HepG2 (cell line): ENCODE data around the gene TTC8. TPM values are rescaled to one million over a fixed set of nuclear protein-coding genes. Genes with fewer than 3 reads are reported as not detected.
A peak's percentile ranks its signal among the peaks of the same experiment; 100 is the strongest.

Experiments
- ATAC-seq: fragments of 200-7000 bp; cut with Tn5 transposase; 3 replicates; pipeline ENCODE4 v1.9.1; 2020; ENCODE audit warnings: mild to moderate bottlenecking, moderate library complexity
- BruUV-seq: library from RNA; stranded (reverse); fragments of 400-500 nt; replicated peaks from 2 replicates; lab custom pipeline; 2021; lab: Mats Ljungman, UMichigan
- CTCF ChIA-PET: fragments of 300-600 bp; formaldehyde crosslinking; extraction: SDS; loops from one replicate; lab custom pipeline; 2021; ENCODE audit warnings: low total read pairs, inconsistent platforms, low intra/inter-chr PET ratio; lab: Yijun Ruan, JAX
- POLR2A ChIA-PET: fragments of 350-600 bp; sonication (Branson Sonifier 250); formaldehyde crosslinking; loops from one replicate; lab custom pipeline; 2020; ENCODE audit warnings: antibody characterized with exemption, inconsistent platforms; lab: Yijun Ruan, JAX
- DNase-seq: peaks from one replicate; pipeline ENCODE4 v3.0.0-alpha.2; 2015; ENCODE audit warnings: low spot score
- FAIRE-seq: peaks from 3 replicates; lab custom pipeline; 2011; peaks lifted over from hg19 to GRCh38; lab: Jason Lieb, UNC
- H2AFZ ChIP-seq: one replicate; pipeline ENCODE4 v1.6.1; 2011; ENCODE audit warnings: low read length, inconsistent platforms
- H3K27ac ChIP-seq: fragments of 300-600 bp; 3 replicates; pipeline ENCODE4 v1.8.0; 2011; ENCODE audit warnings: mixed run types, mild to moderate bottlenecking, mixed read lengths, low read length, inconsistent platforms; ENCODE audit not compliant: insufficient read depth; ENCODE audit errors: extremely low read length
- H3K27me3 ChIP-seq, 2 experiments: fragments of 200-600 bp in 1 of 2; 2 replicates in 1 of 2; 3 replicates in 1 of 2; pipeline versions ENCODE4 v1.6.0 to v1.8.0; 2011; ENCODE audit warnings: low read length in 2 of 2, mild to moderate bottlenecking in 2 of 2, moderate library complexity in 2 of 2, inconsistent platforms in 1 of 2; ENCODE audit not compliant: insufficient read depth in 2 of 2, control insufficient read depth in 1 of 2
- H3K36me3 ChIP-seq, 2 experiments: fragments of 200-600 bp in 1 of 2; replicated peaks in 1 of 2; 2 replicates in 1 of 2; 3 replicates in 1 of 2; pipeline versions ENCODE4 v1.5.1 to v1.8.0; 2011; ENCODE audit warnings: low read length in 2 of 2, inconsistent platforms in 1 of 2; ENCODE audit not compliant: insufficient read depth in 2 of 2, control insufficient read depth in 1 of 2
- H3K4me1 ChIP-seq: 2 replicates; pipeline ENCODE4 v1.5.1; 2012; ENCODE audit warnings: low read length, inconsistent platforms; ENCODE audit not compliant: insufficient read depth
- H3K4me2 ChIP-seq: 2 replicates; pipeline ENCODE4 v1.6.0; 2011; ENCODE audit warnings: low read depth, low read length, inconsistent platforms
- H3K4me3 ChIP-seq, 3 experiments: fragments of 200-600 bp in 1 of 3; sonication (generic), shearing (Covaris generic) in 1 of 3; replicated peaks in 1 of 3; 2 replicates each; pipeline ENCODE4 v1.5.1; 2011 to 2016; ENCODE audit warnings: low read length in 3 of 3, inconsistent platforms in 2 of 3, low read depth in 2 of 3, mild to moderate bottlenecking in 2 of 3, control low read depth in 1 of 3, mixed read lengths in 1 of 3; ENCODE audit not compliant: insufficient read depth in 1 of 3
- H3K79me2 ChIP-seq: one replicate; pipeline ENCODE4 v1.6.1; 2011; ENCODE audit warnings: low read length, inconsistent platforms; ENCODE audit not compliant: insufficient read depth
- H3K9ac ChIP-seq: 2 replicates; pipeline ENCODE4 v1.6.0; 2011; ENCODE audit warnings: mild to moderate bottlenecking, low read depth, low read length, inconsistent platforms; ENCODE audit not compliant: insufficient read depth
- H3K9me3 ChIP-seq: 2 replicates; pipeline ENCODE4 v1.5.1; 2012; ENCODE audit warnings: mild to moderate bottlenecking, low read length
- H4K20me1 ChIP-seq: 2 replicates; pipeline ENCODE4 v1.6.0; 2011; ENCODE audit warnings: inconsistent platforms, mild to moderate bottlenecking, low read length, moderate library complexity; ENCODE audit not compliant: insufficient read depth
- CTCF ChIP-seq: sonication (generic); formaldehyde crosslinking; IDR thresholded peaks from 2 replicates; pipeline ENCODE4 v1.5.0; 2020; ENCODE audit warnings: mild to moderate bottlenecking, missing genetic modification reagents, moderate library complexity
- KAT8 ChIP-seq: IDR thresholded peaks from 2 replicates; pipeline ENCODE4 v1.6.1; 2016; ENCODE audit warnings: missing genetic modification reagents, missing compliant biosample characterization
- MIXL1 ChIP-seq: IDR thresholded peaks from 2 replicates; pipeline ENCODE4 v1.6.1; 2016
- SMC3 ChIP-seq: IDR thresholded peaks from 2 replicates; pipeline ENCODE4 v1.6.1; 2011; ENCODE audit warnings: low read length, improper control_type of control experiment
- SNRNP70 ChIP-seq: fragments of 200-400 bp; formaldehyde crosslinking; IDR thresholded peaks from 2 replicates; pipeline ENCODE4 v1.6.1; 2017; ENCODE audit warnings: mild to moderate bottlenecking, low read depth, low read length, moderate library complexity
- STAG1 ChIP-seq: sonication (generic); formaldehyde crosslinking; IDR thresholded peaks from 2 replicates; pipeline ENCODE4 v1.4.0; 2020; ENCODE audit warnings: missing genetic modification reagents
- ZNF180 ChIP-seq: sonication (generic); formaldehyde crosslinking; IDR thresholded peaks from 2 replicates; pipeline ENCODE4 v1.4.0; 2020; ENCODE audit warnings: low read depth, missing genetic modification reagents, borderline replicate concordance
- in situ Hi-C: cut with HindIII; loops from 2 replicates; pipeline ENCODE4 v1.10.0; 2017; ENCODE audit warnings: low pct_unique_long_range_greater_than_20kb; ENCODE audit not compliant: extremely low pct_ligation_motif_present
- intact Hi-C: fragments of 100-400 bp; cut with micrococcal nuclease; formaldehyde crosslinking; loops from one replicate; pipeline ENCODE4 v1.10.0; 2022; ENCODE audit not compliant: unreplicated experiment
- polyA plus RNA-seq, 8 experiments: library from polyadenylated mRNA; depleted of rRNA in 3 of 8; stranded (reverse) in 7 of 8; unstranded in 1 of 8; fragments of >200 nt; fragmentation: Illumina TruSeq in 4 of 8; extraction: Trizol in 4 of 8; gene quantifications; 2 replicates each; pipeline versions ENCODE4 v1.2.1 to v1.2.3, GENCODE V29; 2011 to 2016; ENCODE audit warnings: low read depth in 4 of 8, missing spikeins in 1 of 8, mixed read lengths in 1 of 8; ENCODE audit not compliant: insufficient read depth in 1 of 8
- total RNA-seq, 5 experiments: library from RNA; depleted of rRNA; stranded (reverse); fragments of >200 nt; fragmentation: Illumina TruSeq; extraction: Trizol; gene quantifications; 2 replicates each; pipeline ENCODE4 v1.2.3, GENCODE V29; 2016; ENCODE audit warnings: low read depth in 1 of 5
- TF ChIP-seq, protein P1 (sequence below): sonication (generic); formaldehyde crosslinking; IDR thresholded peaks from 2 replicates; pipeline ENCODE4 v1.5.1; 2020; ENCODE audit warnings: mild to moderate bottlenecking, missing genetic modification reagents, borderline replicate concordance

The TTC8 gene
- total and polyA plus RNA-seq, 2 of the 13 experiments (the other 11 are each of a cell fraction or from before 2014, with no cell fraction given): 13.8 to 15.2 TPM

DNA sequence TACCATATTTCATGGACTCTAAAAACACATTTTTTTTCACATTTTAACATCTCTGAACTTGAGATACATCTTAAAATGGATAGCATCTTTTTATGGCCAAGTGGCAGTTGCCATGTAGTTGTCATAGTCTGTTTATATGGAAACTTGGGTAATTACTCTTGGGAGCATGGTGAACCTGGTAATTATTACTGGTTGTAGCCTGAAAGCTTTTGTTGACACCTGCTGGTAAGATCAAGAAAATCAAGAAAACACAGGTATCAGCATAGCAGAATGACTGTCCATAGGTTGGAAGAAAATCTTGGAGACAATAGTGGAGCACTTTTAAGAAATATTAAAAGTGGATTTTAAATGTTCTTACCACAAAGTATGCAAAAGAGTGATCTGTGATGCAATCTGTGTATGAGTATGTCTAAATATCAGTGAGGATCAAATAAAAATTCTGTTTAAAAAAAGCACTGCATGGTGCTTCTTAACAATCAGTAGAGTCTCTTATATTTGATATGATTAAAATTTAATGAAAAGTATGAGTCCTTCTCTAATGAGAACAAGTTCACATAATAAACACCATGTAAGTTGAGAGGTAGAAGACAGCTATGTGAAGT, 44.2 kb downstream of the TTC8 start:
- BruUV-seq: no TSS peak
- H3K4me3 ChIP-seq: no peak overlapping the region
- no peak overlapping the region for H3K4me2 ChIP-seq
- peak; percentile 56 for FAIRE-seq
- no peaks in the 10 kb centered on the region for H4K20me1 ChIP-seq
- H3K9me3 ChIP-seq: no peaks in the 10 kb centered on the region
- H3K36me3 ChIP-seq: peaks cover 3 to 15% of the 10 kb centered on the region in 2 experiments; a peak in 4 of 5 replicates
- TF ChIP-seq ZNF180 (CRISPR knock-in tag) (no peak), STAG1 (CRISPR knock-in tag) (peak; percentile 72), KAT8 (CRISPR knock-in tag) (no peak), CTCF (CRISPR knock-in tag) (peak; percentile 52), SNRNP70 (no peak), MIXL1 (CRISPR knock-in tag) (0 out of 2 replicates have a peak, but pooled peaks have one; percentile 12), SMC3 (peak; percentile 19; the same call in 1 of the 2 replicates)
- TF ChIP-seq, protein P1, sequence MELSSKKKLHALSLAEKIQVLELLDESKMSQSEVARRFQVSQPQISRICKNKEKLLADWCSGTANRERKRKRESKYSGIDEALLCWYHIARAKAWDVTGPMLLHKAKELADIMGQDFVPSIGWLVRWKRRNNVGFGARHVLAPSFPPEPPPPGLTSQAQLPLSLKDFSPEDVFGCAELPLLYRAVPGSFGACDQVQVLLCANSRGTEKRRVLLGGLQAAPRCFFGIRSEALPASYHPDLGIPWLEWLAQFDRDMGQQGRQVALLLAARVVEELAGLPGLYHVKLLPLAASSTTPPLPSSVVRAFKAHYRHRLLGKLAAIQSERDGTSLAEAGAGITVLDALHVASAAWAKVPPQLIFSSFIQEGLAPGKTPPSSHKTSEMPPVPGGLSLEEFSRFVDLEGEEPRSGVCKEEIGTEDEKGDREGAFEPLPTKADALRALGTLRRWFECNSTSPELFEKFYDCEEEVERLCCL (CRISPR knock-in tag): no peak
- POLR2A ChIA-PET: no interaction called here
- intact Hi-C loops (loop anchor here (1.0 kb wide), 1 partner anchor 201 kb away; no protein-coding TSS in a partner anchor), in situ Hi-C loops (no loop called here)
- H3K4me1 ChIP-seq: no peaks in the 10 kb centered on the region
- no peaks in the 10 kb centered on the region for H3K79me2 ChIP-seq
- CTCF ChIA-PET: interaction anchor here (2.5 kb wide), 1 partner anchor 201 kb away, joined by 9 read pairs; no protein-coding TSS in a partner anchor
- ATAC-seq: peak; percentile 71
- no peak overlapping the region for H3K9ac ChIP-seq
- peak; percentile 12 for DNase-seq
- no peak overlapping the region for H2AFZ ChIP-seq
- no peaks in the 10 kb centered on the region for H3K27me3 ChIP-seq
- H3K27ac ChIP-seq: no peak overlapping the region
